Panc1 (cell line): Measurements from ENCODE around the gene HYDIN. TPM values are rescaled to one million over a fixed set of nuclear protein-coding genes. Genes with fewer than 3 reads are reported as not detected.

Experiments
- ATAC-seq: fragments of 200-7000 bp; cut with Tn5 transposase; 2 replicates; pipeline ENCODE4 v1.9.1; 2020; ENCODE audit warnings: mild to moderate bottlenecking, moderate library complexity
- BruUV-seq: library from RNA; stranded (reverse); fragments of 400-500 nt; replicated peaks from 2 replicates; lab custom pipeline; 2021; lab: Mats Ljungman, UMichigan
- CTCF ChIA-PET: fragments of 300-600 bp; sonication (Branson Sonifier 250); formaldehyde crosslinking; loops from one replicate; lab custom pipeline; 2022; ENCODE audit warnings: antibody characterized with exemption; lab: Charles Lee
- POLR2A ChIA-PET: fragments of 300-600 bp; sonication (Branson Sonifier 250); formaldehyde crosslinking; loops from one replicate; lab custom pipeline; 2022; ENCODE audit warnings: antibody characterized with exemption; lab: Charles Lee
- DNase-seq: peaks from one replicate; pipeline ENCODE4 v3.0.0-alpha.2; 2010; ENCODE audit warnings: low read depth, low spot score
- H3K27ac ChIP-seq: 2 replicates; pipeline ENCODE4 v1.5.1; 2011; ENCODE audit warnings: mild to moderate bottlenecking, low read length, inconsistent platforms
- H3K27me3 ChIP-seq: fragments of 200-500 bp; sonication (Bioruptor generic); 2 replicates; pipeline ENCODE4 v1.6.0; 2014; ENCODE audit warnings: low read length, inconsistent platforms; ENCODE audit not compliant: control insufficient read depth, insufficient read depth
- H3K36me3 ChIP-seq: fragments of 200-500 bp; sonication (Bioruptor generic); 2 replicates; pipeline ENCODE4 v1.5.1; 2014; ENCODE audit warnings: inconsistent platforms, mild to moderate bottlenecking, low read length, moderate library complexity; ENCODE audit not compliant: control insufficient read depth, insufficient read depth
- H3K4me1 ChIP-seq: 2 replicates; pipeline ENCODE4 v1.5.1; 2011; ENCODE audit warnings: inconsistent platforms, mild to moderate bottlenecking, low read length, moderate library complexity; ENCODE audit not compliant: control insufficient read depth, insufficient read depth
- H3K4me3 ChIP-seq, 2 experiments: 2 replicates each; pipeline ENCODE4 v1.5.1; 2011 to 2012; ENCODE audit warnings: low read depth in 2 of 2, low read length in 2 of 2, mild to moderate bottlenecking in 2 of 2, inconsistent platforms in 1 of 2, moderate library complexity in 1 of 2
- H3K9me3 ChIP-seq: fragments of 200-500 bp; sonication (Bioruptor generic); 2 replicates; pipeline ENCODE4 v1.5.1; 2014; ENCODE audit warnings: low read depth, mild to moderate bottlenecking, inconsistent platforms, low read length, moderate library complexity; ENCODE audit not compliant: control insufficient read depth, insufficient read depth
- CTCF ChIP-seq: fragments of 450-650 bp; IDR thresholded peaks from 2 replicates; pipeline ENCODE4 v1.5.1; 2017; ENCODE audit warnings: mild to moderate bottlenecking
- POLR2AphosphoS5 ChIP-seq: IDR thresholded peaks from 2 replicates; pipeline ENCODE4 v1.6.1; 2012; ENCODE audit warnings: mild to moderate bottlenecking, low read depth, low read length, moderate library complexity
- REST ChIP-seq, 2 experiments: IDR thresholded peaks; 2 replicates each; pipeline ENCODE4 v1.6.1; 2011 to 2012; ENCODE audit warnings: low read depth in 2 of 2, control low read depth in 1 of 2, low read length in 1 of 2, mild to moderate bottlenecking in 1 of 2, moderate library complexity in 1 of 2; ENCODE audit not compliant: insufficient read depth in 1 of 2
- SIN3A ChIP-seq: IDR thresholded peaks from 2 replicates; pipeline ENCODE4 v1.6.1; 2012; ENCODE audit warnings: low read depth, mild to moderate bottlenecking, low read length, moderate library complexity, borderline replicate concordance; ENCODE audit not compliant: insufficient read depth
- TCF7L2 ChIP-seq: IDR thresholded peaks from 2 replicates; pipeline ENCODE4 v1.6.1; 2011; ENCODE audit warnings: mild to moderate bottlenecking, low read depth, low read length, inconsistent platforms
- in situ Hi-C: cut with HindIII; loops from 2 replicates; pipeline ENCODE4 v1.10.0; 2016; ENCODE audit warnings: low sequenced_read_pairs, low pct_unique_long_range_greater_than_20kb
- intact Hi-C: fragments of 100-400 bp; cut with micrococcal nuclease; formaldehyde crosslinking; loops from one replicate; pipeline ENCODE4 v1.10.0; 2022; ENCODE audit not compliant: unreplicated experiment
- total RNA-seq: library from RNA; stranded (reverse); gene quantifications from one replicate; pipeline ENCODE4 v1.2.1, GENCODE V29; 2021; ENCODE audit not compliant: unreplicated experiment

The HYDIN gene
- total RNA-seq, 1 experiment from 2014 or later = 0.80 TPM

- in situ Hi-C loops (no loop called here), intact Hi-C loops (no loop called here)
- H3K9me3 ChIP-seq = no peaks in the 10 kb centered on the region
- no peaks in the 10 kb centered on the region; the same call in 1 of the 2 replicates for H3K36me3 ChIP-seq
- no peak for ATAC-seq
- H3K27me3 ChIP-seq = no peaks in the 10 kb centered on the region
- peaks cover 10% of the 10 kb centered on the region for H3K4me1 ChIP-seq
- no peak for DNase-seq
- BruUV-seq = no TSS peak
- H3K4me3 ChIP-seq = no peak overlapping the region
- ChIA-PET CTCF (no interaction called here), POLR2A (no interaction called here)
- TF ChIP-seq REST (IDR thresholded peaks at IDR 0.05; ENCODE audit: insufficient read depth in 1 of 2, low read depth in 2 of 2, low read length in 1 of 2) = no peak
- no peak overlapping the region for H3K27ac ChIP-seq
These were observed 434.2 kb downstream of the HYDIN start for GRCh38 chr16:70796301-70796700.

GRCh38 chr16:70795296-70795912 is 435.1 kb downstream of the HYDIN start:
- ATAC-seq = no peak
- CTCF ChIA-PET = no interaction called here
- in situ Hi-C loops = no loop called here

More at GRCh38 chr16:70795296-70795912, 435.1 kb downstream of the HYDIN start:
- no peaks in the 10 kb centered on the region for H3K9me3 ChIP-seq
- H3K4me1 ChIP-seq = peaks cover 10% of the 10 kb centered on the region
- no peak for TF ChIP-seq REST (IDR thresholded peaks at IDR 0.05; ENCODE audit: insufficient read depth in 1 of 2, low read depth in 2 of 2, low read length in 1 of 2)
- TF ChIP-seq SIN3A = no peak
- TF ChIP-seq POLR2AphosphoS5 = no peak
- TF ChIP-seq TCF7L2 = no peak
- TF ChIP-seq CTCF = no peak
- H3K27me3 ChIP-seq = no peaks in the 10 kb centered on the region
- no peak overlapping the region for H3K27ac ChIP-seq
- no TSS peak for BruUV-seq
- POLR2A ChIA-PET = no interaction called here
- no peaks in the 10 kb centered on the region; the same call in 1 of the 2 replicates for H3K36me3 ChIP-seq
- no peak for DNase-seq
- no peak overlapping the region for H3K4me3 ChIP-seq
- intact Hi-C loops = no loop called here
